ENCODE results near the gene OR5K2.

OR5K2 gene

GRCh38 chr3:98497381-98497780 is at the start of gene OR5K2:
OR5K2 (plus strand) TSS chr3:98497681; CDS start chr3:98497681, 0 bp downstream.
- DNase-seq (ENCODE audit: low read depth in 3 of 3, low spot score in 1 of 3) = no peak

- no peak for DNase-seq (ENCODE audit: low read depth in 3 of 3, low spot score in 1 of 3)
Observed at GRCh38 chr3:98449606-98450193, 47.8 kb upstream of the OR5K2 start.

- DNase-seq (ENCODE audit: low read depth in 3 of 3, low spot score in 1 of 3) = no peak
Observed at GRCh38 chr3:98450372-98450771, 47.1 kb upstream of the OR5K2 start.

GRCh38 chr3:98453827-98454226 is 43.7 kb upstream of the OR5K2 start:
- no peak for DNase-seq (ENCODE audit: low read depth in 3 of 3, low spot score in 1 of 3)

- no peak for DNase-seq (ENCODE audit: low read depth in 3 of 3, low spot score in 1 of 3)
Observed at GRCh38 chr3:98454929-98455328, 42.6 kb upstream of the OR5K2 start.

- DNase-seq (ENCODE audit: low read depth in 3 of 3, low spot score in 1 of 3) = no peak
Observed at GRCh38 chr3:98457543-98457942, 39.9 kb upstream of the OR5K2 start.

GRCh38 chr3:98460220-98460619 is 37.3 kb upstream of the OR5K2 start:
- no peak for DNase-seq (ENCODE audit: low read depth in 3 of 3, low spot score in 1 of 3)

GRCh38 chr3:98462901-98463300 is 34.6 kb upstream of the OR5K2 start, which contains the start of gene OR5K1:
OR5K1 (plus strand) TSS chr3:98463201; CDS start chr3:98469577, 6,376 bp downstream.
- no peak for DNase-seq (ENCODE audit: low read depth in 3 of 3, low spot score in 1 of 3)

- DNase-seq (ENCODE audit: low read depth in 3 of 3, low spot score in 1 of 3) = no peak
Observed at GRCh38 chr3:98482717-98483482, 14.6 kb upstream of the OR5K2 start.

- DNase-seq (ENCODE audit: low read depth in 3 of 3, low spot score in 1 of 3) = no peak
Observed at GRCh38 chr3:98483626-98484025, 13.9 kb upstream of the OR5K2 start.

GRCh38 chr3:98500019-98500418 is 2.5 kb downstream of the OR5K2 start:
- DNase-seq (ENCODE audit: low read depth in 3 of 3, low spot score in 1 of 3) = no peak

GRCh38 chr3:98501270-98501669 is 3.8 kb downstream of the OR5K2 start:
- no peak for DNase-seq (ENCODE audit: low read depth in 3 of 3, low spot score in 1 of 3)

GRCh38 chr3:98501863-98502576 is 4.5 kb downstream of the OR5K2 start:
- no peak for DNase-seq (ENCODE audit: low read depth in 3 of 3, low spot score in 1 of 3)

- DNase-seq (ENCODE audit: low read depth in 3 of 3, low spot score in 1 of 3) = no peak
Observed at GRCh38 chr3:98504539-98504938, 7.1 kb downstream of the OR5K2 start.

- DNase-seq (ENCODE audit: low read depth in 3 of 3, low spot score in 1 of 3) = no peak
Observed at GRCh38 chr3:98508582-98508981, 11.1 kb downstream of the OR5K2 start.

GRCh38 chr3:98512576-98512975 is 15.1 kb downstream of the OR5K2 start:
- DNase-seq (ENCODE audit: low read depth in 3 of 3, low spot score in 1 of 3) = no peak

- DNase-seq (ENCODE audit: low read depth in 3 of 3, low spot score in 1 of 3) = no peak
Observed at GRCh38 chr3:98513091-98513511, 15.6 kb downstream of the OR5K2 start.

- DNase-seq (ENCODE audit: low read depth in 3 of 3, low spot score in 1 of 3) = no peak
Observed at GRCh38 chr3:98513736-98514135, 16.3 kb downstream of the OR5K2 start.

GRCh38 chr3:98514948-98515347 is 17.5 kb downstream of the OR5K2 start:
- DNase-seq (ENCODE audit: low read depth in 3 of 3, low spot score in 1 of 3) = no peak

GRCh38 chr3:98518816-98519215 is 21.3 kb downstream of the OR5K2 start:
- DNase-seq (ENCODE audit: low read depth in 3 of 3, low spot score in 1 of 3) = no peak

GRCh38 chr3:98519351-98519750 is 21.9 kb downstream of the OR5K2 start:
- DNase-seq (ENCODE audit: low read depth in 3 of 3, low spot score in 1 of 3) = no peak
